GM19467 (cell line): ENCODE data around the gene IGFLR1.
"Not testable (repeated sequence)": the region's sequence is repeated elsewhere in the genome, so short reads cannot be mapped to it uniquely, and the experiment has no call there.

Source experiments
- ATAC-seq: cut with Tn5 transposase; IDR thresholded peaks from one replicate; pipeline ENCODE4 v1.9.1; 2021; ENCODE audit warnings: mild to moderate bottlenecking, moderate library complexity; ENCODE audit not compliant: unreplicated experiment

Gene IGFLR1

GRCh38 chr19:35725216-35725861 is 16.9 kb downstream of the IGFLR1 start:
- no peak for ATAC-seq

GRCh38 chr19:35724560-35724959 is 17.7 kb downstream of the IGFLR1 start:
- no peak for ATAC-seq

GRCh38 chr19:35724132-35724531 is 18.1 kb downstream of the IGFLR1 start:
- ATAC-seq, result not testable (repeated sequence)

- ATAC-seq, result no peak
Measured at GRCh38 chr19:35723671-35724070, 18.6 kb downstream of the IGFLR1 start.

GRCh38 chr19:35722897-35723296 is 19.4 kb downstream of the IGFLR1 start:
- no peak for ATAC-seq

GRCh38 chr19:35722461-35722860 is 19.8 kb downstream of the IGFLR1 start:
- ATAC-seq, result no peak

- no peak for ATAC-seq
Measured at GRCh38 chr19:35721374-35721773, 20.9 kb downstream of the IGFLR1 start.

GRCh38 chr19:35720648-35721047 is 21.6 kb downstream of the IGFLR1 start:
- no peak for ATAC-seq

- ATAC-seq, result no peak
Measured at GRCh38 chr19:35720163-35720524, 22.1 kb downstream of the IGFLR1 start.

GRCh38 chr19:35719402-35720162 is 22.7 kb downstream of the IGFLR1 start:
- no peak for ATAC-seq

- ATAC-seq, result peak; percentile 4
Measured at GRCh38 chr19:35718345-35719041, 23.8 kb downstream of the IGFLR1 start.

- no peak for ATAC-seq
Measured at GRCh38 chr19:35717665-35718344, 24.4 kb downstream of the IGFLR1 start, which contains the start of gene KMT2B. KMT2B (plus strand) TSS chr19:35718003; CDS start chr19:35718019, 16 bp downstream.

- ATAC-seq, result peak; percentile 56
Measured at GRCh38 chr19:35716801-35717664, 25.2 kb downstream of the IGFLR1 start.

- no peak for ATAC-seq
Measured at GRCh38 chr19:35715981-35716800, 26.1 kb downstream of the IGFLR1 start.

GRCh38 chr19:35715355-35715809 is 26.9 kb downstream of the IGFLR1 start:
- no peak for ATAC-seq

- ATAC-seq, result no peak
Measured at GRCh38 chr19:35714601-35715354, 27.5 kb downstream of the IGFLR1 start.

- ATAC-seq, result no peak
Measured at GRCh38 chr19:35713904-35714495, 28.3 kb downstream of the IGFLR1 start.

- no peak for ATAC-seq
Measured at GRCh38 chr19:35713506-35713850, 28.8 kb downstream of the IGFLR1 start.
